Sigmoid colon (tissue), 4 donors: ENCODE results near the gene PDE6D.
A peak's percentile ranks its signal among the peaks of the same experiment; 100 is the strongest.

ENCODE experiments used
- CTCF ChIP-seq, 4 experiments: fragments of 450-650 bp in 3 of 4; fragments of 200-600 bp in 1 of 4; IDR thresholded peaks; one replicate each; pipeline ENCODE4 v1.5.1; 2016 to 2019; ENCODE audit warnings: antibody characterized with exemption in 4 of 4, mild to moderate bottlenecking in 3 of 4, moderate library complexity in 2 of 4
- EP300 ChIP-seq, 4 donors: sonication (generic); formaldehyde crosslinking; IDR thresholded peaks; one replicate each; pipeline ENCODE4 v1.6.1; 2017; ENCODE audit warnings: antibody characterized with exemption in 4 of 4
- POLR2A ChIP-seq, 2 donors: fragments of 450-650 bp; IDR thresholded peaks; one replicate each; pipeline ENCODE4 v1.6.1; 2016; ENCODE audit warnings: antibody characterized with exemption in 2 of 2, mild to moderate bottlenecking in 2 of 2, moderate library complexity in 2 of 2
- POLR2AphosphoS5 ChIP-seq, 4 donors: sonication (generic); formaldehyde crosslinking; IDR thresholded peaks; one replicate each; pipeline ENCODE4 v1.6.1; 2017; ENCODE audit warnings: antibody characterized with exemption in 4 of 4

DNA sequence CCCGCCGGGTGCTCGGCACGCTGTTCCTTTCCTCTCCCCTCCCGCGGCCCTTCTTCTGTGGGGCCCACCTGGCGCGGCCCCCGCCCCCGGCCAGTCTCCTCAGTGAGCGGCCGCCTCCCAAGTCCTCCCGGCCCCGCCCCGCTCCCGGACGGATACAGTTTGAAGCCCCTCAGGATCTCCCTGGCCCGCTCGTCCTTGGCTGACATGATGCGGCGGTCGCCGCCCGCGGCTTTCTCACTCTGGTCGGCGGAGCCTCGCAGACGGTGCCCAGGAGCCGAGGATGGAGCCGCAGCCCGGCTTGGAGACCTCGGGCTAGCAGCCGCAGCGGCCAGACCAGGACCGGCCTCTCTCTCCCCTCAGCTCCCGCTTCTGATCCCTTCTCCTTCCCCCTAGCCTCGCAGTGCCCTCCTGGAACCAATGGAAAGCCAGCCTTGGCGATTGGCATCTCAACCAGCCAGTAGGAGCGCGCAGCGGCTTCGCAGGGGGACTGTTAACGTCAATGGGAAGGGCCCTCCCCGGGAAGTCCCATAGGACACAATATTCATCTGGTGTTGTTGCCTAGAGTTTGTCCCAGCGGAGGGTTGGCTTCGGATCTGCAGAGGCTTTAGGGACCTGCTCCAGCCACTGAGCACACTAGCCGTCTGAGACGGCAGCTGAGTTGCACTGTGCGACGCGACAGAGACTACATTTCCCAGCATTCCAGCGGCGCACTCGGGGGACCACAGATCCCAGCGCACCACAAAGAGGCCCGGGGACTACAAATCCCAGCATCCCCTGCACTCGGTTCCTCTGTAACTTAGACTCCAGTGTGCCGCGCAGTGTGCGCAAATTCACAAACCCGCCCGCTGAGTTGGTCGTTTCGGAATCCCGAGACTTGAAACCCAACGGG lies at the start of gene PDE6D:
- TF ChIP-seq CTCF (IDR thresholded peaks at IDR 0.05) (no peak), POLR2AphosphoS5 (IDR thresholded peaks at IDR 0.05) (peak; percentile 95 to 99 (median 96)), POLR2A (IDR thresholded peaks at IDR 0.05) (peak; percentile 82 to 95), EP300 (IDR thresholded peaks at IDR 0.05) (no peak)
